HG02943 (cell line): ENCODE data around the gene FGR.

ENCODE experiments used
- ATAC-seq: cut with Tn5 transposase; IDR thresholded peaks from one replicate; pipeline ENCODE4 v1.9.1; 2021; ENCODE audit warnings: mild to moderate bottlenecking, low read depth, moderate library complexity; ENCODE audit not compliant: unreplicated experiment

FGR gene

GRCh38 chr1:27618341-27619082, 16.5 kb downstream of the FGR start:
- no peak for ATAC-seq

- no peak for ATAC-seq
These were observed 17.6 kb downstream of the FGR start for GRCh38 chr1:27617420-27617819.

DNA sequence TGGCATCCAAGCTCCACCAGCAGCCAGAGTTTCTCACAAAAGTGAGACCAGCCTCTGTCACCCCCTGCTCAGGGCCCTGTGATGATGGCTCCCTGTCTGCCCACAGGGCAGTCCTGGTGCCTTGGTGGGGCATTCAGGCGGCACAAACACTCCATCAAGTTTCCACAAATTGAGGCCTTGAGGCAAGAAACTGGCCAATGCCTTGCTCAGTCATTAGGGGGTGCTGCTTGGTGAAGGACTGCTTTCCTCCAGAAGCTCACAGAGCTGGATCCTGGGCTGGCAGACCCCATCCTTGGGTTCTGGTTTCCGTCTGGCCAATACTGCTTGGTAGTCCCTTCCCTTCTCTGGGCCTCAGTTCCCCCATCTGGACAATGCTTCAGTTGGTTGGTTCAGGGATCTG, 18.5 kb downstream of the FGR start:
- ATAC-seq: no peak

DNA sequence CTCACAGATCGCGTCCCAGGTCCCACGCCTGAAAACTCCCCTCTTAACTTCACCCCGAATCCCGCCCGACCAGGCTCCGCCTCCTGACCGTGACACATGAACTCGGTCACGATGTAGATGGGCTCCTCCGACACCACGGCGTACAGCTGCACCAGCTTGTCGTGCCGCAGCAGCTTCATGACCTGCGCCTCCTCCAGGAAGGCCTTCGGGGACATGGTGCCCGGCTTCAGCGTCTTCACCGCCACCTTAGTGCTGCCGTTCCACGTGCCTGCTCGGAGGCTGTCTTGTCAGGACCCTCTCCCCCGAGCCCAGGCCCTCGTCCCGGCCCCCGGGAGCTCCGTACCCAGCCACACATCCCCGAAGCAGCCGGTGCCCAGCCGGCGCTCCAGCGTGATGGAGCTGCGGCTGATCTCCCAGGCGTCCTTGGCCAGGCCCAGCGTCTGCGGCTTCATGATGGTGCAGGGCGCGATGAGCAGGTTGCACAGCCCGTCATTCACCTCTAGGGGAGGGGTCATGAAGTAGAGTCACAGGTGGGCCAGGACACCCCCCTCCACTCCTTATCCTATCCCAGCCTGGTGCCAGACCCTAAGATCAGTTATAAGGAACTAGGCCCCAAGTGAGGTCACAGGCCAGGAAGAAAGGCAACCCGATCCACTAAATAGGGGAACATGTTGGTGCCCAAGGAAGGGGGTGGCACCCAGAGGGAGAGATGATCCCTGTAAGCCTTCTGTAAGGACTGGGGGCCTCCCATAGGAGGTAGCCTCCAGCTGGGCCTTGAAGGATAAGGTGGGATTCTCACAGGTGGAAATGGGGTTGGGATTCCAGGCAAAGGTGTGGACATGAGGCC, 19.4 kb downstream of the FGR start:
- no peak for ATAC-seq

- no peak for ATAC-seq
These were observed 20.2 kb downstream of the FGR start for GRCh38 chr1:27614625-27615344.

DNA sequence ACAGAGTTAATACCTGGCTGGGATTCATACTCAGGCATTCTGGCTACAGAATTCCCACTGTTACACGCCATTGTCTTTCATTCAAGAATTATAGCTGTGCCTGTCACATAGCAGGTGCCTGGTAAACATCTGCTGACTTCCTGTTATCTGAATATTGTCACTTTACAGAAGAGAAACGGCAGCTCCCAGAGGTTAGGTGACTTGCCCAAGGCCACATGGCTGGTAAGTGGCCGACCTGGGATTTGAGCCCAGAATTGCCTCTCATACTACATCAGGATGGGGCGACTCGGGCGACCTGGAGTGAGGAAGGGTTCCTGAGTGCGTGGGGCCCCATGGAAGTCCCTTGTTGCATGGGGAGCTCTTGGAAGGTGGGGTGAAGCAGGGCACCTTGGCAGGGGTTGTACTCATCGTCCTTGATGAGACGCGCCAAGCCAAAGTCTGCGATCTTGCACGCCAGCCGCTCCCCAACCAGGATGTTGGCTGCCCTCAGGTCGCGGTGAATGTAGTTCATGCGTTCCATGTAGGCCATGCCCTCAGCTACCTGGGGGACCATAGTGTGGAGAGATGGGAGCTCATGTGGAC, 20.9 kb downstream of the FGR start:
- no peak for ATAC-seq

GRCh38 chr1:27612718-27613117, 22.3 kb downstream of the FGR start:
- no peak for ATAC-seq

- no peak for ATAC-seq
These were observed 23.5 kb downstream of the FGR start for GRCh38 chr1:27611450-27611849.

DNA sequence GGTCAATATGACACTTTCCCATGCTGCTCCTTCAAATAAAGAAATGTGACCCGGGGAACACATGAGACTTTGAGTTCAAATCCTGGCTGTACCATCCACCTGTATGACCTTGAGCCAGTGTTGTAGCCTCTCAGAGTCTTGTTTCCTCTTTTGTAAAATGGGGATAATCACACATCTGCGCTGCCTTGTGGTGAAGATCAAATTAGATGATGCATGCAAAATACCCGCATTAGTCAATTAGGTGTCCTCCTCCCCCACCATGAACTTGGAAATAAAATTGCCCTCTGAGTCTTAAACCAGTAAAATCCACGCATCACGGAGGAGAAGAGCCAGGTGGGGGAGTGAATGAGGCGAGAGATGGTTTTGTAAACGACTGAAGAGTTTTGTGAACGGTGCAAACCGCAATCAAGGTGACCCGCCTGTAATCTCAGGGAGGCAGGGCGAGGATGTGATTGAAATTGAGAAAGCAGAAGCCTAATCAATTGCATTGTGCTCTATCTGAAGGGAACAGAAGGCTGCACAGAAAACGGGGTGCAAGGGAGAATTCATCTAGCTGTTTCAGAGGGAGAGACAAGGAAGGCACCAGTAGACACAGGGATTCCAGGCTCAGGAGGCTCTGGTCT, 25.3 kb downstream of the FGR start:
- ATAC-seq: no peak

GRCh38 chr1:27609210-27609555, 25.8 kb downstream of the FGR start:
- no peak for ATAC-seq

GRCh38 chr1:27607239-27607804, 27.7 kb downstream of the FGR start:
- ATAC-seq: no peak

DNA sequence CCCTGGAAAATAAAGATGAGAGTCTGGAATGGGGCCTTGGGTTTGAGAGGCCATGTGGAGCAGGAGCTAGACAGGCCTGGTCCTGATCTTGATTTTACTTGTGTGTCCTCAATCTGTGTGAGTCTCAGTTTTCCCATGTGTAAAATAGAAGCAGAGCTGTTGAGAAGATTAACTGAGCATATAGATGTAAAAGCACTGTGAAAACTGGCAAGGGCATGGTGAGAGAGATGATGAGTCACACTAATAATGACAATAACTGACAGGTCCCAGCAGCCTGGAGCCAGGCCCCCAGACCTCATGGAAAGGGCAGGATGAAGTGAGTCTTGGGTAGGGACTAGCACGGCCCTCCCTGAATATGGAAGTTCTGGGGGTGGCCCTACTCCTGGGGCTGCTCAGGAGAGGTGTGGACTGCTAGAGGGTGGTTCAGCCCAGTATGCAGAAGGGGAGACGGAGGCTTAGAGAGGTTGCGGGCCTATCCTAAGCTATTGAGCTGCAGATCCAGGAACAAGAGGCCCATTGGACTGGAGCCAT, 28.2 kb downstream of the FGR start:
- ATAC-seq: no peak

GRCh38 chr1:27605796-27606707, 28.9 kb downstream of the FGR start:
- no peak for ATAC-seq

- no peak for ATAC-seq
These were observed 29.7 kb downstream of the FGR start for GRCh38 chr1:27605300-27605766.

- no peak for ATAC-seq
These were observed 30.2 kb downstream of the FGR start for GRCh38 chr1:27604579-27605299.

DNA sequence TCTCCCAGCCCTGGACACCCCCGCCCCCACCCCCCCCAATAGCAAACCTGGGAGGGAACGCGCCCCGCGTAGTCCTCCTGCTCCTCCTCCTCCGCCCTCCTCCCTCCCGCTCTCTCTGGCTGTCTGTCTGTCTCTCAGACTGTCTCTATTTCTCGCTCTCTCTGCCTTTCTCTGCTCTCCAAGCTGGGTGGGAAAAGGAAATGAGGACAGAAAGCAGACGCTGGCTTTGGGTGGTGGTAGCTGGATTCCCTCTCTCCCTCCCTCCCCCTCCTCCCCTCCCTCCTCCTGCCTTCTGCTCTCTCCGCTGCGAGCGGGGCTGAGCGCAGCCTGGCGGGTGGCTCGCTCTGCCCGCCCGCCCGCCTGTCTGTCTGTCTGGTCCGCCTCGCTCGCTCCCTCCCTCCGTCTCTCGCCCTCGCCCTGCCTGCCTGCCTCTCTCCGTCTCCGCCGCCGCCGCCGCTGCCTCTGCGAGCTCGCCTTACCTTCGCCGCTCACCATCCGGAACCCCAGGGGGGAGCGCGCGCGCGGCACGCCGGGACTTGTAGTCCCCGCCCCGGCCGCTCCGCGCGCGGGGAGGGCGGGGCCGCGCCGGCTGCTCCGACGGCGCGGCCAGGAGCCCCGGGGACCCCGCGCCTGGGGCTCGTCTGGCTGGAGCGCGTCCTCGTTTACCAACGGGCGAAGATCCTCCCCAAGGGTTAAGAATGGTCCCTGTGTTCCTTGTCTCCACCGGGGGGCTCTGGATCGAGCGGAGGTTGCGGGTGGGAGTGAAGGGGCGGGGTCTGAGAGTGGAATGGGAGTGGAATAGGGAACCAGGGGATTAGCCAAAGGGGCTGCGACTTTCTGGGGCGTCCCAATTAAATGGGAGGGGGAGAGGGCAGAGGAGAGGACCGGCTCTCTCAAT, 31.1 kb downstream of the FGR start, which contains the start of gene AHDC1:
AHDC1 (minus strand) TSS at position 464 of the 898 bp plus-strand sequence. CDS start 52,029 bp downstream, outside the sequence.
- ATAC-seq: no peak

DNA sequence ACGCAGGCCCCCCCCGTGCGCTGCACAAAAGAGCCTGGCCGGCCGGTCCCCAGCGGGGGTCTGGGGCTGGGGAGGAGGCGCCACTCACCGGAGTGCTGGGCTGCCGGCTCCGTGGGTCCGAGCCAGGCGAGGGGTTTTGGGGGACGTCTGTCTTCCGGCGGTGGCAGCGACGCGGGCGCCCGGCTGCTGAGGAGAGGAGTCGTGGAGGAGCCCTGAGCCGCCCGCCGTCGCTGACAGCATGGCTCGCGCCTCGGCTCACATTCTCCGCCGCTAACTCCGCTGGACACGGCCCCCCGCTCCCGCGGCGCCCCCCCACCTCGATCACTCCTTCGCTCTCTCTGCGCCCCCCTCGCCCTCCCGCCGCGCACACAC, 31.7 kb downstream of the FGR start:
- ATAC-seq: no peak
